ENCODE results near the gene NAPSA. TPM values are rescaled to one million over a fixed set of nuclear protein-coding genes. Genes with fewer than 3 reads are reported as not detected.

NAPSA gene
- total and polyA plus RNA-seq, 2 of the 8 experiments (the other 6 are each of a cell fraction or from before 2014, with no cell fraction given) = 0.71 to 0.73 TPM

DNA sequence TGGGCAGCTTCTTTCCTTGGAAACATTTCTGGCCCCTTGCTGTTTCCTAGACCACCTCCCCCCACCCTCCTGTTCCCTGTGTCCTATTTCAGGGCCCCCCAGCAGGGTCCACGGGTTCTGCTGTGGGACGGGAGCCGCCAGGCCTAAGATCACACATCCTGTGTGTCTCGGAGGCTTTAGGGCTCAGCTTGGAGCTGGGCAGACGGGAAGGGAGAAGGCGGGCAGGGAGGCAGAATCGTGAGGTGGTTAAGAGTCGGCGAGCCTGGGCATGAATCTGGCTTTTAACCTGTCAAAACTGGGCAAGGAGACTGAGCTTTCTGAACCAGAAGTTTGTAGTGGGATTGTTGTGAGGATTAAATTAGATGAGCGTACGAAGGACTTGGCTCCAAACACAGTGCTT lies 41.1 kb downstream of the NAPSA start:
- peaks cover 6% of the 10 kb centered on the region; the same call in 1 of the 2 replicates for H3K79me1 ChIP-seq (ENCODE audit: low read depth, low read length)
- no peak overlapping the region for H3K9ac ChIP-seq (replicated peaks in 1 of 4; ENCODE audit: extremely low read depth in 1 of 4, low read depth in 3 of 4, low read length in 3 of 4)
- H2BK12ac ChIP-seq (ENCODE audit: low read depth, low read length) = no peak overlapping the region
- no peak overlapping the region for H3K18ac ChIP-seq (ENCODE audit: extremely low read depth, low read length)
- H3K36me3 ChIP-seq (ENCODE audit: control insufficient read depth in 2 of 4, insufficient read depth in 4 of 4, low read length in 3 of 4) = peaks cover 3 to 10% (median 5%) of the 10 kb centered on the region in 4 experiments; a peak in 5 of 8 replicates
- DNase-seq (ENCODE audit: low read depth in 1 of 2, low spot score in 2 of 2) (no peak), FAIRE-seq (no peak)
- H3K23ac ChIP-seq (ENCODE audit: insufficient read length) = no peak overlapping the region
- H3K23me2 ChIP-seq (ENCODE audit: low read depth, low read length) = peaks cover 15% of the 10 kb centered on the region; the same call in 1 of the 2 replicates
- no peak overlapping the region for H2BK120ac ChIP-seq (replicated peaks; ENCODE audit: low read depth, low read length)
- H3K79me2 ChIP-seq (ENCODE audit: control insufficient read depth in 1 of 2, insufficient read depth in 2 of 2, low read length in 2 of 2) = peaks cover 0 to 4% of the 10 kb centered on the region in 2 experiments; a peak in 1 of 4 replicates
- no peak overlapping the region for H3K56ac ChIP-seq (replicated peaks; ENCODE audit: insufficient read length, low read depth, low read length)
- H3K4me2 ChIP-seq (ENCODE audit: insufficient read depth in 1 of 2, low read depth in 2 of 2, low read length in 2 of 2) = no peak overlapping the region; a peak in 1 of 4 replicates
- no peak overlapping the region for H4K91ac ChIP-seq (replicated peaks; ENCODE audit: insufficient read length, low read length)
- H3K4me1 ChIP-seq (replicated peaks in 1 of 4; ENCODE audit: control insufficient read depth in 3 of 4, insufficient read depth in 4 of 4, low read length in 3 of 4) = peaks cover 0 to 18% (median 9%) of the 10 kb centered on the region in 4 experiments; a peak in 6 of 7 replicates
- H3K27me3 ChIP-seq (replicated peaks in 1 of 4; ENCODE audit: control insufficient read depth in 3 of 4, extremely low read depth in 1 of 4, insufficient read depth in 3 of 4, low read length in 3 of 4) = peaks cover 5 to 15% (median 12%) of the 10 kb centered on the region in 4 experiments; a peak in 6 of 7 replicates
- CTCF ChIA-PET (ENCODE audit: partially characterized antibody) = interaction anchor here (1.2 kb wide), 1 partner anchor 66 kb away, joined by 3 read pairs; no protein-coding TSS in a partner anchor
- TF ChIP-seq GTF2F1 (IDR thresholded peaks at IDR 0.05; ENCODE audit: borderline replicate concordance, low read depth, low read length) = no peak
- TF ChIP-seq ZNF274 (IDR thresholded peaks at IDR 0.05; ENCODE audit: borderline replicate concordance, extremely low read depth, low read length) = no peak
- TF ChIP-seq EP300 (IDR thresholded peaks at IDR 0.05; ENCODE audit: borderline replicate concordance in 1 of 2, low read depth in 2 of 2, low read length in 2 of 2) = no peak
- TF ChIP-seq RXRA (IDR thresholded peaks at IDR 0.05; ENCODE audit: insufficient read depth, low read depth, low read length) = no peak
- TF ChIP-seq SP4 (IDR thresholded peaks at IDR 0.05; ENCODE audit: low read length) = no peak
- no peak for TF ChIP-seq RAD21 (IDR thresholded peaks at IDR 0.05 in 1 of 2, conservative IDR thresholded peaks at IDR 0.05 in 1 of 2; ENCODE audit: low read depth in 2 of 2, low read length in 2 of 2)
- TF ChIP-seq SRF (IDR thresholded peaks at IDR 0.05; ENCODE audit: low read depth, low read length) = no peak
- TF ChIP-seq JUN (IDR thresholded peaks at IDR 0.05; ENCODE audit: low read depth, low read length) = no peak
- no peak for TF ChIP-seq PHF8 (conservative IDR thresholded peaks at IDR 0.05; ENCODE audit: low read depth, low read length)
- no peak for TF ChIP-seq HDAC6 (IDR thresholded peaks at IDR 0.05; ENCODE audit: low read depth, low read length)
- TF ChIP-seq TEAD4 (IDR thresholded peaks at IDR 0.05; ENCODE audit: low read depth, low read length) = no peak
- no peak overlapping the region for H3K27ac ChIP-seq (ENCODE audit: low read depth, low read length)
- H2AFZ ChIP-seq (ENCODE audit: low read length) = no peak overlapping the region
- no peak overlapping the region for H2BK20ac ChIP-seq (ENCODE audit: low read length)
- H2AK5ac ChIP-seq (ENCODE audit: low read depth, low read length) = no peak overlapping the region
- no peak overlapping the region for H2BK5ac ChIP-seq (ENCODE audit: low read depth, low read length)
- H3K4ac ChIP-seq (replicated peaks; ENCODE audit: insufficient read length, low read depth, low read length) = no peak overlapping the region
- no peak overlapping the region for H3K14ac ChIP-seq (ENCODE audit: insufficient read length)
- H2BK15ac ChIP-seq (ENCODE audit: low read length) = 0 out of 2 replicates have a peak overlapping the region, but pooled peaks have one; percentile 72
- no peak overlapping the region for H4K5ac ChIP-seq (ENCODE audit: insufficient read length, low read depth, low read length)
- H4K20me1 ChIP-seq (replicated peaks in 1 of 2; ENCODE audit: control insufficient read depth in 1 of 2, insufficient read depth in 2 of 2, low read length in 2 of 2) = peaks cover 22 to 24% of the 10 kb centered on the region in 2 experiments
- POLR2A ChIA-PET (ENCODE audit: partially characterized antibody) = interaction anchor here (3.9 kb wide), 1 partner anchor 9 kb away, joined by 46 read pairs; no protein-coding TSS in a partner anchor
- H3K9me3 ChIP-seq (ENCODE audit: insufficient read depth in 2 of 2, low read depth in 1 of 2, low read length in 1 of 2) = no peaks in the 10 kb centered on the region
- no peak overlapping the region for H3K4me3 ChIP-seq (ENCODE audit: extremely low read depth in 1 of 4, insufficient read depth in 2 of 4, low read depth in 3 of 4, low read length in 4 of 4)
- 81% methylated on average over 11 of the region's 11 CpGs; no CpG with 5 or more reads in 1 of the 2 experiments for WGBS, 2 experiments (ENCODE audit: extremely low coverage in 1 of 2, insufficient coverage in 1 of 2, insufficient read length in 1 of 2, insufficient replicate concordance in 2 of 2, low coverage in 1 of 2, low lambda C conversion rate in 2 of 2, missing lambda C conversion rate in 1 of 2)
- no peak overlapping the region for H4K8ac ChIP-seq (ENCODE audit: extremely low read depth, insufficient read depth, low read length)

Data from H1 (cell line).